ENCODE measurements around the gene USP20. TPM values are rescaled to one million over a fixed set of nuclear protein-coding genes. Genes with fewer than 3 reads are reported as not detected.

USP20 gene
- total RNA-seq, 1 experiment from 2014 or later = 16.8 TPM

DNA sequence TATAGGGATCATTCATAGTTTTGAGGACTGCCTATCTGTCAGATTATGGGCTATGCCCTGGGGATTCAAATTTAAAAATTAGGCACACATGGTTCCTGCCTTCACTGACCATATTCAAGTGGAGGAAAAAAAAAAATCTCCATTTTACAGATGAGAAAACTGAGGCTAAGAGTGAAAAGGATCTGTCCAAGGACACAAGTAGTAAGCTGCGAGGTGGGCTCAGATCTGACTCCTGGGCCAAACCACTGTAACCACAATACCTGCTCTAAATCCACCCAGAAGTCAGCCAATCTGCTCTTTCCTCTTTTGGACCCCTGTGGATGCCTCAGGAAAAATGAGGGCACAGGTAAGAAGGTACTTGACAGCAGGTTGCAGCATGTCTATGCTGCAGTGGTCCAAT, 8.5 kb upstream of the USP20 start:
- peaks cover 23 to 29% of the 10 kb centered on the region in 2 experiments for H3K36me3 ChIP-seq (ENCODE audit: control insufficient read depth in 1 of 2, insufficient read depth in 2 of 2, low read length in 2 of 2)
- POLR2A ChIA-PET = no interaction called here
- intact Hi-C loops (cut with micrococcal nuclease) = no loop called here
- H3K27me3 ChIP-seq (ENCODE audit: insufficient read depth, low read length) = no peaks in the 10 kb centered on the region
- H3K4me3 ChIP-seq (replicated peaks in 1 of 2; ENCODE audit: low read depth in 1 of 2, low read length in 2 of 2) = no peak overlapping the region
- no TSS peak for BruUV-seq (replicated peaks)
- peaks cover 11% of the 10 kb centered on the region for H3K79me2 ChIP-seq (ENCODE audit: insufficient read depth, low read length)
- no peak overlapping the region for H2AFZ ChIP-seq (ENCODE audit: low read depth, low read length, poor library complexity, severe bottlenecking)
- RAD21 ChIA-PET (ENCODE audit: low non-redundant PET in 1 of 2, low total read pairs in 2 of 2, uncharacterized antibody in 2 of 2, unreplicated experiment in 2 of 2) = no interaction called here
- CTCF ChIA-PET = interaction anchor here (1.1 kb wide), 1 partner anchor 10 kb away, joined by 3 read pairs; no protein-coding TSS in a partner anchor
- H3K27ac ChIP-seq (ENCODE audit: low read depth, low read length) = no peak overlapping the region
- no peaks in the 10 kb centered on the region for H3K9me2 ChIP-seq (ENCODE audit: insufficient read depth)
- H3K4me1 ChIP-seq (ENCODE audit: control insufficient read depth in 1 of 2, insufficient read depth in 2 of 2, low read length in 2 of 2) = peaks cover 0 to 7% of the 10 kb centered on the region in 2 experiments; a peak in 2 of 4 replicates
- ATAC-seq (no peak), DNase-seq (ENCODE audit: low read depth, low spot score) (no peak)
- TF ChIP-seq POLR2A (IDR thresholded peaks at IDR 0.05; ENCODE audit: borderline replicate concordance, extremely low read depth, insufficient read depth, insufficient read length) (no peak), ELF1 (IDR thresholded peaks at IDR 0.05; ENCODE audit: borderline replicate concordance, low read depth) (no peak), EZH2 (IDR thresholded peaks at IDR 0.05) (no peak), SIN3A (IDR thresholded peaks at IDR 0.05; ENCODE audit: low read depth) (no peak), TCF7L2 (IDR thresholded peaks at IDR 0.05; ENCODE audit: borderline replicate concordance, extremely low read depth, insufficient read depth, insufficient read length) (no peak), RAD21 (IDR thresholded peaks at IDR 0.05; ENCODE audit: low read depth) (no peak)
- no peak overlapping the region for H3K4me2 ChIP-seq (ENCODE audit: low read length)
- no peaks in the 10 kb centered on the region for H4K20me1 ChIP-seq (ENCODE audit: insufficient read depth)
- H3K9ac ChIP-seq (ENCODE audit: low read length) = no peak overlapping the region
- no peaks in the 10 kb centered on the region for H3K9me3 ChIP-seq (ENCODE audit: control insufficient read depth in 1 of 2, insufficient read depth in 1 of 2, low read depth in 1 of 2, low read length in 2 of 2)

GRCh38 chr9:129828051-129828450, 7.2 kb upstream of the USP20 start:
- Histone ChIP-seq H3K4me3 (replicated peaks in 1 of 2; ENCODE audit: low read depth in 1 of 2, low read length in 2 of 2) (no peak overlapping the region), H3K79me2 (ENCODE audit: insufficient read depth, low read length) (peaks cover 2% of the 10 kb centered on the region), H3K9me2 (ENCODE audit: insufficient read depth) (no peaks in the 10 kb centered on the region), H2AFZ (ENCODE audit: low read depth, low read length, poor library complexity, severe bottlenecking) (no peak overlapping the region), H3K27ac (ENCODE audit: low read depth, low read length) (no peak overlapping the region), H3K9me3 (ENCODE audit: control insufficient read depth in 1 of 2, insufficient read depth in 1 of 2, low read depth in 1 of 2, low read length in 2 of 2) (no peaks in the 10 kb centered on the region), H3K36me3 (ENCODE audit: control insufficient read depth in 1 of 2, insufficient read depth in 2 of 2, low read length in 2 of 2) (peaks cover 23 to 25% of the 10 kb centered on the region in 2 experiments), H3K4me1 (ENCODE audit: control insufficient read depth in 1 of 2, insufficient read depth in 2 of 2, low read length in 2 of 2) (peaks cover 0 to 1% of the 10 kb centered on the region in 2 experiments; a peak in 1 of 4 replicates), H3K27me3 (ENCODE audit: insufficient read depth, low read length) (no peaks in the 10 kb centered on the region), H3K4me2 (ENCODE audit: low read length) (no peak overlapping the region), H4K20me1 (ENCODE audit: insufficient read depth) (no peaks in the 10 kb centered on the region), H3K9ac (ENCODE audit: low read length) (no peak overlapping the region)
- RAD21 ChIA-PET (ENCODE audit: low non-redundant PET in 1 of 2, low total read pairs in 2 of 2, uncharacterized antibody in 2 of 2, unreplicated experiment in 2 of 2) = no interaction called here
- DNase-seq (ENCODE audit: low read depth, low spot score) (no peak), ATAC-seq (no peak)
- no TSS peak for BruUV-seq (replicated peaks)
- TF ChIP-seq CEBPB (IDR thresholded peaks at IDR 0.05; ENCODE audit: low read depth) (no peak), TCF7L2 (IDR thresholded peaks at IDR 0.05; ENCODE audit: borderline replicate concordance, extremely low read depth, insufficient read depth, insufficient read length) (no peak), CTCF (IDR thresholded peaks at IDR 0.05 in 2 of 3, conservative IDR thresholded peaks at IDR 0.05 in 1 of 3; ENCODE audit: borderline replicate concordance in 1 of 3, insufficient read depth in 1 of 3, low read depth in 2 of 3, low read length in 2 of 3) (no peak), SP1 (IDR thresholded peaks at IDR 0.05; ENCODE audit: low read depth) (no peak)
- CTCF ChIA-PET = no interaction called here
- POLR2A ChIA-PET = no interaction called here
- intact Hi-C loops (cut with micrococcal nuclease) = no loop called here

Measured in HCT116 (cell line).